Measurements from ENCODE around the gene UGT1A10.
"Not testable (repeated sequence)": the region's sequence is repeated elsewhere in the genome, so short reads cannot be mapped to it uniquely, and the experiment has no call there.

The UGT1A10 gene

GRCh38 chr2:233693963-233694362, 57.7 kb downstream of the UGT1A10 start:
- TF ChIP-seq, protein P1, sequence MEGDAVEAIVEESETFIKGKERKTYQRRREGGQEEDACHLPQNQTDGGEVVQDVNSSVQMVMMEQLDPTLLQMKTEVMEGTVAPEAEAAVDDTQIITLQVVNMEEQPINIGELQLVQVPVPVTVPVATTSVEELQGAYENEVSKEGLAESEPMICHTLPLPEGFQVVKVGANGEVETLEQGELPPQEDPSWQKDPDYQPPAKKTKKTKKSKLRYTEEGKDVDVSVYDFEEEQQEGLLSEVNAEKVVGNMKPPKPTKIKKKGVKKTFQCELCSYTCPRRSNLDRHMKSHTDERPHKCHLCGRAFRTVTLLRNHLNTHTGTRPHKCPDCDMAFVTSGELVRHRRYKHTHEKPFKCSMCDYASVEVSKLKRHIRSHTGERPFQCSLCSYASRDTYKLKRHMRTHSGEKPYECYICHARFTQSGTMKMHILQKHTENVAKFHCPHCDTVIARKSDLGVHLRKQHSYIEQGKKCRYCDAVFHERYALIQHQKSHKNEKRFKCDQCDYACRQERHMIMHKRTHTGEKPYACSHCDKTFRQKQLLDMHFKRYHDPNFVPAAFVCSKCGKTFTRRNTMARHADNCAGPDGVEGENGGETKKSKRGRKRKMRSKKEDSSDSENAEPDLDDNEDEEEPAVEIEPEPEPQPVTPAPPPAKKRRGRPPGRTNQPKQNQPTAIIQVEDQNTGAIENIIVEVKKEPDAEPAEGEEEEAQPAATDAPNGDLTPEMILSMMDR (IDR thresholded peaks at IDR 0.05): no peak
- no peaks in the 10 kb centered on the region for H3K36me3 ChIP-seq
- H3K4me1 ChIP-seq (ENCODE audit: control insufficient read depth in 1 of 2, insufficient read depth in 1 of 2, low read depth in 1 of 2, low read length in 1 of 2): no peaks in the 10 kb centered on the region
- H3K27ac ChIP-seq: no peak overlapping the region
- H3K4me3 ChIP-seq (ENCODE audit: low read depth in 1 of 2, low read length in 1 of 2): no peak overlapping the region
- no peaks in the 10 kb centered on the region for H3K9me3 ChIP-seq
- no peaks in the 10 kb centered on the region for H3K27me3 ChIP-seq

GRCh38 chr2:233698740-233699139, 62.5 kb downstream of the UGT1A10 start:
- H3K9me3 ChIP-seq: no peaks in the 10 kb centered on the region
- no peak overlapping the region for H3K4me3 ChIP-seq (ENCODE audit: low read depth in 1 of 2, low read length in 1 of 2)
- H3K27ac ChIP-seq: no peak overlapping the region
- no peaks in the 10 kb centered on the region for H3K27me3 ChIP-seq
- TF ChIP-seq, protein P1 (IDR thresholded peaks at IDR 0.05): no peak
- H3K4me1 ChIP-seq (ENCODE audit: control insufficient read depth in 1 of 2, insufficient read depth in 1 of 2, low read depth in 1 of 2, low read length in 1 of 2): no peaks in the 10 kb centered on the region
- no peaks in the 10 kb centered on the region for H3K36me3 ChIP-seq

- TF ChIP-seq, protein P1 (IDR thresholded peaks at IDR 0.05): no peak
- H3K4me1 ChIP-seq (ENCODE audit: control insufficient read depth in 1 of 2, insufficient read depth in 1 of 2, low read depth in 1 of 2, low read length in 1 of 2): no peaks in the 10 kb centered on the region
- H3K36me3 ChIP-seq: no peaks in the 10 kb centered on the region
- H3K4me3 ChIP-seq (ENCODE audit: low read depth in 1 of 2, low read length in 1 of 2): no peak overlapping the region
- no peaks in the 10 kb centered on the region for H3K9me3 ChIP-seq
- H3K27ac ChIP-seq: no peak overlapping the region
- no peaks in the 10 kb centered on the region for H3K27me3 ChIP-seq
Measured at GRCh38 chr2:233699424-233700027, 63.3 kb downstream of the UGT1A10 start.

DNA sequence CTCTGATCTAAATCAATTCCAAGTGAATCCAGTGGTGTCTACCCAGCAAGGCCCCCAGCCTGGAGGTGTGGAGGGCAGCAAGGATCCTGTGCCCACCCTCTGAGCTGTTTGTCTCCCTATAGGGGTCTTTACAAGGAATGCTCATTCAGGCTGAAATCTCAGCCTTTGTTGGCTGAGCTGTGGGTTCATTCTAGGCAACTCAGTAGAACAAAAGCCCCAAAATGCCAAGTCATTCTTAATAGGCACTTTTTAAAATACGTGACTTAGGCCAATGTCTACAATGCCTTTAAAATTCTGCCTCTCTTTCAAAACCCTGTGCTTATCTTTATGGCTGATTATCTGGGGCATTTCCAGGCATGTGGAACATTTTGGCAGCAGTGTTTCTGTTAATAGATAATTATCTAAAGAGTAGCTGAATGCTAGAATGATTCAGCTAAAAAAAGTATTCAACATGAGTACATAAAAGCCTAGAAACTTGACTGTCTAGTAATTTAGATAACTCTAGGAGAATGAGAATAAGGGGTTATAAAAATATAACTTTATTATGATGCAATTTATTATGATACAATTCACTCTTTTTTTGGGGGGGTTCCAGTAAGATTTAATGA, 63.9 kb downstream of the UGT1A10 start:
- H3K27me3 ChIP-seq: no peaks in the 10 kb centered on the region
- no peaks in the 10 kb centered on the region for H3K4me1 ChIP-seq (ENCODE audit: control insufficient read depth in 1 of 2, insufficient read depth in 1 of 2, low read depth in 1 of 2, low read length in 1 of 2)
- no peaks in the 10 kb centered on the region for H3K36me3 ChIP-seq
- TF ChIP-seq, protein P1 (IDR thresholded peaks at IDR 0.05): no peak
- H3K4me3 ChIP-seq (ENCODE audit: low read depth in 1 of 2, low read length in 1 of 2): no peak overlapping the region
- no peak overlapping the region for H3K27ac ChIP-seq
- H3K9me3 ChIP-seq: no peaks in the 10 kb centered on the region

- H3K4me1 ChIP-seq (ENCODE audit: control insufficient read depth in 1 of 2, insufficient read depth in 1 of 2, low read depth in 1 of 2, low read length in 1 of 2); H3K4me3 ChIP-seq (ENCODE audit: low read depth in 1 of 2, low read length in 1 of 2); H3K36me3 ChIP-seq; H3K27ac ChIP-seq; H3K9me3 ChIP-seq; H3K27me3 ChIP-seq: not testable (repeated sequence)
Measured at GRCh38 chr2:233700842-233701241, 64.6 kb downstream of the UGT1A10 start.

- Histone ChIP-seq H3K27ac (no peak overlapping the region), H3K36me3 (no peaks in the 10 kb centered on the region), H3K27me3 (no peaks in the 10 kb centered on the region), H3K9me3 (no peaks in the 10 kb centered on the region), H3K4me3 (ENCODE audit: low read depth in 1 of 2, low read length in 1 of 2) (no peak overlapping the region), H3K4me1 (ENCODE audit: control insufficient read depth in 1 of 2, insufficient read depth in 1 of 2, low read depth in 1 of 2, low read length in 1 of 2) (no peaks in the 10 kb centered on the region)
- TF ChIP-seq, protein P1 (IDR thresholded peaks at IDR 0.05): no peak
Measured at GRCh38 chr2:233702238-233702637, 66.0 kb downstream of the UGT1A10 start.
